GM23338 (cell line): ENCODE measurements around the gene PRDM4. TPM values are rescaled to one million over a fixed set of nuclear protein-coding genes. Genes with fewer than 3 reads are reported as not detected.
A peak's percentile ranks its signal among the peaks of the same experiment; 100 is the strongest.

Experiments
- ATAC-seq: fragments of 200-7000 bp; cut with Tn5 transposase; 3 replicates; pipeline ENCODE4 v1.9.1; 2020
- DNase-seq: peaks from one replicate; pipeline ENCODE4 v3.0.0-alpha.2; 2015; ENCODE audit warnings: low spot score
- H2AFZ ChIP-seq: fragments of 200-600 bp; sonication (generic); 2 replicates; pipeline ENCODE4 v1.8.0; 2016; ENCODE audit warnings: antibody characterized with exemption, mild to moderate bottlenecking, moderate library complexity
- H3F3A ChIP-seq: fragments of 200-600 bp; sonication (generic); replicated peaks from 2 replicates; pipeline ENCODE4 v1.8.0; 2017; ENCODE audit warnings: antibody characterized with exemption, mixed run types, low read depth
- H3K27ac ChIP-seq: fragments of 200-600 bp; sonication (generic); 2 replicates; pipeline ENCODE4 v1.6.1; 2016; ENCODE audit warnings: low read depth
- H3K27me3 ChIP-seq: fragments of 200-600 bp; sonication (generic); 2 replicates; pipeline ENCODE4 v1.8.0; 2016; ENCODE audit warnings: mild to moderate bottlenecking, mixed run types, moderate library complexity; ENCODE audit not compliant: insufficient read depth
- H3K36me3 ChIP-seq: fragments of 200-600 bp; sonication (generic); 2 replicates; pipeline ENCODE4 v1.8.0; 2016; ENCODE audit warnings: mild to moderate bottlenecking; ENCODE audit not compliant: insufficient read depth
- H3K4me1 ChIP-seq: fragments of 200-600 bp; sonication (generic); 2 replicates; pipeline ENCODE4 v1.8.0; 2016; ENCODE audit warnings: mild to moderate bottlenecking, moderate library complexity; ENCODE audit not compliant: insufficient read depth
- H3K4me2 ChIP-seq: fragments of 200-600 bp; sonication (generic); 2 replicates; pipeline ENCODE4 v1.7.1; 2017; ENCODE audit warnings: mixed run types
- H3K4me3 ChIP-seq: fragments of 200-600 bp; sonication (generic); 2 replicates; pipeline ENCODE4 v1.6.1; 2016; ENCODE audit warnings: mixed run types
- H3K79me2 ChIP-seq: fragments of 200-600 bp; sonication (generic); replicated peaks from 2 replicates; pipeline ENCODE4 v1.8.0; 2017; ENCODE audit warnings: mild to moderate bottlenecking; ENCODE audit not compliant: insufficient read depth
- H3K9me2 ChIP-seq: fragments of 200-600 bp; sonication (generic); 2 replicates; pipeline ENCODE4 v1.8.0; 2017; ENCODE audit not compliant: insufficient read depth
- H4K20me1 ChIP-seq: fragments of 200-600 bp; sonication (generic); replicated peaks from 2 replicates; pipeline ENCODE4 v1.8.0; 2017; ENCODE audit warnings: mild to moderate bottlenecking; ENCODE audit not compliant: insufficient read depth
- H3K27ac Mint-ChIP-seq: 2 replicates; pipeline ENCODE4 v1.8.0; 2020; ENCODE audit warnings: inconsistent platforms, mild to moderate bottlenecking, moderate library complexity, mixed read lengths
- H3K27me3 Mint-ChIP-seq: 3 replicates; pipeline ENCODE4 v1.8.0; 2022; ENCODE audit warnings: low read depth, mild to moderate bottlenecking, moderate library complexity, mixed read lengths, inconsistent platforms; ENCODE audit not compliant: insufficient read depth, poor library complexity
- H3K36me3 Mint-ChIP-seq: 3 replicates; pipeline ENCODE4 v1.8.0; 2021; ENCODE audit warnings: low read depth, mild to moderate bottlenecking, inconsistent platforms, moderate library complexity, mixed read lengths
- H3K4me1 Mint-ChIP-seq: 3 replicates; pipeline ENCODE4 v1.8.0; 2020; ENCODE audit warnings: mild to moderate bottlenecking, inconsistent platforms, mixed read lengths
- H3K4me3 Mint-ChIP-seq: 3 replicates; pipeline ENCODE4 v1.8.0; 2021; ENCODE audit warnings: moderate library complexity, mild to moderate bottlenecking, inconsistent platforms, mixed read lengths
- H3K9me3 Mint-ChIP-seq: 3 replicates; pipeline ENCODE4 v1.8.0; 2020; ENCODE audit warnings: moderate library complexity, mild to moderate bottlenecking, inconsistent platforms, mixed read lengths
- CREB1 ChIP-seq: fragments of 250-450 bp; sonication (Bioruptor Pico); IDR thresholded peaks from 2 replicates; pipeline ENCODE4 v1.5.0; 2020; ENCODE audit warnings: low read depth, mild to moderate bottlenecking, moderate library complexity
- CTCF ChIP-seq, 2 experiments: fragments of 200-600 bp in 1 of 2; sonication (generic) in 1 of 2; conservative IDR thresholded peaks; 2 replicates each; pipeline versions ENCODE4 v1.5.1 to v1.6.1; 2016 to 2017; ENCODE audit warnings: antibody characterized with exemption in 2 of 2, low read depth in 2 of 2, mild to moderate bottlenecking in 2 of 2, moderate library complexity in 1 of 2
- ETS1 ChIP-seq: IDR thresholded peaks from 2 replicates; pipeline ENCODE4 v1.6.1; 2016; ENCODE audit warnings: antibody characterized with exemption
- EZH2phosphoT487 ChIP-seq: fragments of 200-600 bp; sonication (generic); IDR thresholded peaks from one replicate; pipeline ENCODE4 v1.8.1; 2018; ENCODE audit warnings: antibody characterized with exemption; ENCODE audit not compliant: unreplicated experiment
- JUNB ChIP-seq: IDR thresholded peaks from one replicate; pipeline ENCODE4 v1.6.1; 2016; ENCODE audit warnings: antibody characterized with exemption; ENCODE audit not compliant: unreplicated experiment
- NANOG ChIP-seq: IDR thresholded peaks from 2 replicates; pipeline ENCODE4 v1.6.1; 2016; ENCODE audit warnings: antibody characterized with exemption, borderline replicate concordance
- POLR2AphosphoS5 ChIP-seq: IDR thresholded peaks from 2 replicates; pipeline ENCODE4 v1.6.1; 2016; ENCODE audit warnings: antibody characterized with exemption, low read depth
- REST ChIP-seq: IDR thresholded peaks from one replicate; pipeline ENCODE4 v1.6.1; 2018; ENCODE audit warnings: antibody characterized with exemption; ENCODE audit not compliant: unreplicated experiment
- STAT1 ChIP-seq: IDR thresholded peaks from one replicate; pipeline ENCODE4 v1.6.1; 2016; ENCODE audit warnings: antibody characterized with exemption; ENCODE audit not compliant: unreplicated experiment
- ZNF114 ChIP-seq: fragments of 250-450 bp; sonication (Bioruptor Pico); IDR thresholded peaks from 2 replicates; pipeline ENCODE4 v1.5.0; 2020; ENCODE audit warnings: mild to moderate bottlenecking, moderate library complexity
- ZNF462 ChIP-seq: fragments of 250-450 bp; sonication (Bioruptor Pico); IDR thresholded peaks from 2 replicates; pipeline ENCODE4 v1.5.0; 2020; ENCODE audit warnings: mild to moderate bottlenecking, moderate library complexity
- polyA plus RNA-seq: library from polyadenylated mRNA; unstranded; fragments of >200 nt; fragmentation: Nextera tagmentation; extraction: Ambion mirVana; gene quantifications from 2 replicates; pipeline ENCODE4 v1.2.1, GENCODE V29; 2016
- total RNA-seq: library from RNA; depleted of rRNA; stranded (reverse); fragments of >200 nt; shearing (Covaris generic); gene quantifications from 2 replicates; pipeline ENCODE4 v1.2.3, GENCODE V29; 2014

The PRDM4 gene
- total and polyA plus RNA-seq, 2 experiments from 2014 or later: 4.9 to 17.1 TPM

GRCh38 chr12:107779077-107779831 is 18.3 kb upstream of the PRDM4 start:
- no peak for DNase-seq
- no peak overlapping the region for H3K27ac Mint-ChIP-seq
- Histone ChIP-seq H3K4me2 (no peak overlapping the region), H3K4me3 (no peak overlapping the region), H3K9me2 (no peaks in the 10 kb centered on the region), H2AFZ (0 out of 2 replicates have a peak overlapping the region, but pooled peaks have one; percentile 56), H3K79me2 (no peaks in the 10 kb centered on the region), H3K36me3 (no peaks in the 10 kb centered on the region), H3K27ac (no peak overlapping the region), H3K4me1 (no peaks in the 10 kb centered on the region), H3F3A (0 out of 2 replicates have a peak, but pooled peaks cover 2% of the 10 kb centered on the region), H3K27me3 (peaks cover 46% of the 10 kb centered on the region), H4K20me1 (no peaks in the 10 kb centered on the region; the same call in 1 of the 2 replicates)
- ATAC-seq: no peak
- no peaks in the 10 kb centered on the region for H3K9me3 Mint-ChIP-seq
- H3K4me1 Mint-ChIP-seq: peaks cover 9% of the 10 kb centered on the region; the same call in 2 of the 3 replicates
- H3K36me3 Mint-ChIP-seq: no peaks in the 10 kb centered on the region
- TF ChIP-seq ZNF462 (CRISPR knock-in tag) (no peak), POLR2AphosphoS5 (no peak), ETS1 (no peak), JUNB (no peak), STAT1 (no peak), CTCF (conservative IDR thresholded peaks at IDR 0.05; ENCODE audit: low read depth in 2 of 2) (no peak), REST (no peak), ZNF114 (no peak), CREB1 (CRISPR knock-in tag) (no peak), EZH2phosphoT487 (no peak), NANOG (no peak)
- no peak overlapping the region for H3K4me3 Mint-ChIP-seq
- peaks cover 30% of the 10 kb centered on the region for H3K27me3 Mint-ChIP-seq
